GM19240 (cell line): ENCODE data around the gene GP1BA.

Source experiments
- DNase-seq: peaks from one replicate; pipeline ENCODE4 v3.0.0; 2011; ENCODE audit warnings: low spot score; ENCODE audit not compliant: insufficient read length

Gene GP1BA

DNA sequence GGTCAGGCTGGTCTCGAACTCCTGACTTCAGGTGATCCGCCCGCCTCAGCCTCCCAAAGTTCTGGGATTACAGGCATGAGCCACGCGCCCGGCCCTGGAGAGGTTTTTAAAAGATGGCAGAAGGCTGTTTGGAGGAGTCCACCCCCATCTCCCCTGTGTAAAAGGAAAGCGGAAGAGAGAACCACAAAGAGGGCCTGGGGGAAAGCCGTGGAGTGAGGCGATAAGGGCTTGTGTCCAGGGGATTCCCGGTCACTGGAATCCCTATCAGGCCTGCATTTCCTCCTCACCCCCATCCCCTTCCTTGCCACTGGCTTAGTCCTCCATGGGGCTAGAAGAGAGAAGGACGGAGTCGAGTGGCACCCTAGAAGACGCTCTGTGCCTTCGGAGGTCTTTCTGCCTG is at the start of gene GP1BA:
Gene GP1BA (plus strand): TSS at position 315 of the 400 bp plus-strand sequence. CDS start 328 bp downstream, outside the sequence.
- DNase-seq: no peak

- no peak for DNase-seq
Observed at GRCh38 chr17:4884489-4884888, 47.6 kb upstream of the GP1BA start.

DNA sequence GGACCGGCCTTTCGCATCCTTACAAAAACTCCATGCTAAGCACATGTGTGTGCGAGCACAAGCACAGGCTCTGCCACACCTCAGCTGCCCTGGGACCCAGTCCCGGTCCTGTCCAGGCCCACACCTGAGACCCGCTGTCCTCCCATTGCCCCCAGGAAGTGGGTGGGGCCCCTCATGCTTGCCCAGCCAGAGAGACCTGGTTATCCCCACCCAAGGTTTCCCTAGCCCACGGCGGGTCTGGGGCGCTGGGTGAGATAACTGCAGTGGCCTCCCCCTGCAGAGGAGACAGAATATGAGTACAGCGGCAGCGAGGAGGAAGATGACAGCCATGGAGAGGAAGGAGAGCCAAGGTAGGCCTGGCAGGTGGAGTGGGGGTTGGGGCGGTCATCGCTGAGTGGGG is 45.2 kb upstream of the GP1BA start:
- DNase-seq: no peak

DNA sequence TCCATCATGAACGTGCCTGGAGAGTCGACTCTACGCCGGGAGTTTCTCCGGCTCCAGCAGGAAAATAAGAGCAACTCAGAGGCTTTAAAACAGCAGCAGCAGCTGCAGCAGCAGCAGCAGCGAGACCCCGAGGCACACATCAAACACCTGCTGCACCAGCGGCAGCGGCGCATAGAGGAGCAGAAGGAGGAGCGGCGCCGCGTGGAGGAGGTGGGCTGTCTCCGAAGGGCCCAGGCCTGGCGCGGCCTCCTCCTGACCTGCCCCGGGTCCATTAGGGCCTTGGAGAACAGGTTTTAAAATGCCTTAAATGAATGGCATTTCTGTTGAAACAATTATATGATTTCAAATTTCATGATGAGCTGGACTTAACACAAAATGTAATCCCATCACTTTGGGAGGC is 44.5 kb upstream of the GP1BA start:
- DNase-seq: no peak

GRCh38 chr17:4891411-4892410 is 40.4 kb upstream of the GP1BA start:
- no peak for DNase-seq

DNA sequence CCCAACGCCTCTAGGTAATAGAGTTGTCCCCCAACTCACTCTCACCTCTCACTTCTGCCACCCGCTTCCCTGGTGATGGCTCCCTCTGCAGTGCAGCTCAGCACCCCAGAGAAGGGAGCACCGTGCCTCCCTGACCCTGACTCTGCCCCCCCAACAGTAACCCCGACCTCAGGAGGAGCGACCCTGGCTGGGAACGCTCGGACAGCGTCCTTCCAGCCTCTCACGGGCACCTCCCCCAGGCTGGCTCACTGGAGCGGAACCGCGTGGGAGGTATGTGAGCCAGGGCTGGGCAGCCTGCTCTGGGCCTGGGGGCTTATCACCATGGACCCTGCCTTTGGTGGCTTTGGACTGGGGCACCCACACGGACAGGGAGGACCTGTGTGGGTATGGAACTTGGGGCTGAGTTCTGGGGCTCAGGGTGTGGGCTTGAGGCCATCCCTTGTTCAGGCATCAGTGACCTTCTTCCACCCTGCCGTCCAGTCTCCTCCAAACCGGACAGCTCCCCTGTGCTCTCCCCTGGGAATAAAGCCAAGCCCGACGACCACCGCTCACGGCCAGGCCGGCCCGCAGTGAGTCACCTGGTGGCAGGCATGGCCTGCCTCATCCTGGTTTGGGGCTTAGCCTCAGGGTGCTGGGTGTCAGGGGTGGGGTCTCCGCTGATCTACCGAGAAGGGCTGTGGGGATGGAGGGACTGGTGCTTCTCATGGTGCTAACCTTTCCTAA is 39.4 kb upstream of the GP1BA start:
- no peak for DNase-seq

GRCh38 chr17:4893272-4893671 is 38.8 kb upstream of the GP1BA start:
- no peak for DNase-seq

GRCh38 chr17:4893721-4894560 is 38.1 kb upstream of the GP1BA start:
- no peak for DNase-seq

GRCh38 chr17:4895121-4895520 is 37.0 kb upstream of the GP1BA start:
- no peak for DNase-seq

DNA sequence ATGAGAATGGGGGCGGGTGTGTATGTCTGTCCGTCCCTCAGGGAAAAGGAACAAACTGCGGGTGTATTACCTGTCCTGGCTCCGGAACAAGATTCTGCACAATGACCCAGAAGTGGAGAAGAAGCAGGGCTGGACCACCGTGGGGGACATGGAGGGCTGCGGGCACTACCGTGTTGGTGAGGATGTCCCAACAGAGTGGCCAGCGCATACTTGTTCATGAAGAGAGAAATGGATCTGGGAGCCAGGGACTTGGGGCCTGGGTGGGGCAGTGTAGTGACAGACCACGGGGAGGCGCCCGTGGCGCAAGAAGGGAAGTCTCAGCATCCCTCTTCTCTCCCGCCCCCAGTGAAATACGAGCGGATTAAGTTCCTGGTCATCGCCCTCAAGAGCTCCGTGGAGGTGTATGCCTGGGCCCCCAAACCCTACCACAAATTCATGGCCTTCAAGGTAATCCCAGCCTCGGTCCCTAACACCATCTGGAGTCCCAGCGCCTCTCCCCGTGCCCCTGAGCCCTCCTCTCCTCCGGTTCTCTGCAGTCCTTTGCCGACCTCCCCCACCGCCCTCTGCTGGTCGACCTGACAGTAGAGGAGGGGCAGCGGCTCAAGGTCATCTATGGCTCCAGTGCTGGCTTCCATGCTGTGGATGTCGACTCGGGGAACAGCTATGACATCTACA is 36.3 kb upstream of the GP1BA start:
- no peak for DNase-seq

DNA sequence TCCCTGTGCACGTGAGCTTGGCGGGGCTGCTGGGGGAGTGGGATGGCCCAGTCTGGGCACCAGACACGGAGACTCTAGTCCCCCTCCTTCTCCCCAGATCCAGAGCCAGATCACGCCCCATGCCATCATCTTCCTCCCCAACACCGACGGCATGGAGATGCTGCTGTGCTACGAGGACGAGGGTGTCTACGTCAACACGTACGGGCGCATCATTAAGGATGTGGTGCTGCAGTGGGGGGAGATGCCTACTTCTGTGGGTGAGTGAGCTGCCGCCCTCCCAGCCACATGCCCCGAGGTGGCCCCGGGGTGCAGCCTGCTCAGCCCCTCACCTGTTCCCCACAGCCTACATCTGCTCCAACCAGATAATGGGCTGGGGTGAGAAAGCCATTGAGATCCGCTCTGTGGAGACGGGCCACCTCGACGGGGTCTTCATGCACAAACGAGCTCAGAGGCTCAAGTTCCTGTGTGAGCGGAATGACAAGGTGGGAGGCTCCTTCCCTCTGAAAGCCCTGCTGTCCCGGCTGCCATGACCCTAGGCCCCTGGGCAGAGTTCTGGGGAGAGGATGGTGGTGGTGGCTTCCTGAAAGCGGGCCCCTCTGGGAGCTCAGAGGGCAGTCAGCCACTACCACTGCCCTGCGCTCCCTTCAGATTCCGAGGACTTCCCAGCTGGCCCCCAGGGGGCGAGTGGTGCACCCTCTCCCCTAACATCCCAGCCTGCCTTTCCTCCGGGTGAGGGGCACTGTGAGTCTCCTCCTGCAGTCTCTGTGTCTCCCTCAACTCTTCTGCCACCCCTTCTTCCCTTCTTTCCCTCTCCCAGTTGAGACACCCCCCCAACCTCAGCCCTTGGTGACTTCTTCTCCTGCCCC is 35.5 kb upstream of the GP1BA start:
- no peak for DNase-seq

GRCh38 chr17:4897198-4897687 is 34.8 kb upstream of the GP1BA start:
- DNase-seq: no peak

- no peak for DNase-seq
Observed at GRCh38 chr17:4897785-4898184, 34.3 kb upstream of the GP1BA start.

DNA sequence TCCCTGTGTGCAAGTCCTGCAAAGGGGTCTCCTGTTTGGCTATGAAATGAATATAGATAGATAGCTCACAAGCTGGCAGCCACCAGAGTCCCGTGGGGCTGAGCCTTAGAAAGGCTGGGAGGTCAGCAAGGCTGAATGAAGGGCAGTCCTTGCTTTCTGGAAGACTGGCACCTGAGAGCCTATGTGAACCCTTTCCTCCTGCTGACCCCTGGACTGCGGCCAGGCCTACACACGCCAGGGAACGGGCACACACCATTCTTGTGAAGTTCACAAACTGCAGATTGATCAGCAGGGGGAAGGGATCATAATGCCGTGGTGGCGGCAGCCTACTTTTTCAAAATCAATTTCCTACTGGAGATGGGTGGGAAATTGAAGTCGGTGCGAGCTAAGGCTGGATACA is 33.7 kb upstream of the GP1BA start:
- no peak for DNase-seq

DNA sequence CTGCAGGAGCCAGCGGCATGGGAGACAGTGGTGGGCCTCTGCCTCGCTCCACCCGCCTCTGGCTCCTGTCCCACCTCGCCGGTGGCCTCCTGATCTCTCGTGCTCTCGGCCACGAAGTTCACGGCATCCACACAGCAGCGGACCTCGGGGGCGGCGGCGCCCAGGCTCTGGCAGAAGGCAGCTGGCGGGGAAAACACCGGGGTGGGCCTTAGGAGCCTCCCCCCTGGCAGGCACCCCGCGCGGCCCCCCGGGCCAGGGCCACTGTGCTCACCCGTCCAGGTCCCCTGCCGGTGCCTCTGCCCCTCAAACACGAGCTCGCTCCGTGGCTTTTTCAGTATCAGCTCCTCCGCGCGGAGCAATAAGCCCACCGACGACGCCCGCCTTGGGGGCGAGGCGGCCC is 33.1 kb upstream of the GP1BA start:
- no peak for DNase-seq

DNA sequence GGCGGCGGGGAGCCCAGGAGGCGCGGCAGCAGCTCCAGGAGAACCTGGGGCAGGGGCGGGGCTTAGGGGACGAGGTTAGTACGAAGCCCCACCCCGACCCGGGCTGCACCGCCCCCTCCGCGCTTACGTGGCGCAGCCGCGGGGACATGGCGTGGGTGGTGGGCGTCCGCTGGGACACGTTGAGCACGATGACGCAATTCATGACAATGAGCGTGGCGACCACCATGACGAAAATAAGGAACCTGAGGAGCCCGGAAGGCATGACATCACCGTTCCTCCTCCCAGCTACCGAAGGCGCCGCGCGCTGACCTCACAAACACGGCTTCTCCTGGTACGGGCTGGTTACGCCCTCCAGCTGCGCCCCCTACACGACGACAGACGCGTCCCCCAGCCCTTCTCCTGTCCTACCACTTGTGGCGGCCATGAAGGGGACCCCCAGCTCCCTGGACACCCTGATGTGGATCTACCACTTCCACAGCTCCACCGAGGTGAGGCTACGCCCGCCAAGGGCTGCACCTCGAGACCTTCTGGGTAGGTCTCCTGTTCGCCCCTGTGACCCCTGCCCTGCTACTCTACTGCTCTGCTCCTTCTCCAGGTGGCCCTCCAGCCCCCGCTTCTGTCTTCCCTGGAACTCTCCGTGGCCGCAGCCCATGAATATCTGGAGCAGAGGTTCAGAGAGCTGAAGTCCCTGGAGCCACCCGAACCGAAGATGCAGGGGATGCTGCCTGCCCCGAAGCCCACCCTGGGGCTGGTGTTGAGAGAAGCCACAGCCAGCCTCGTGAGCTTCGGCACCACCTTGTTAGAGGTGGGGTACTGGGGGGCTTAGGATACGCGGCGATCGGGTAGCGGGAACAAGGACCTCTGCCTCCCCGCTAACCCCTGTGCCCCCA is 32.5 kb upstream of the GP1BA start, which contains the start of gene C17orf107:
Gene C17orf107 (plus strand): TSS at position 196 of the 890 bp plus-strand sequence. CDS start 227 bp downstream, at position 423.
- DNase-seq: peak; percentile 33

DNA sequence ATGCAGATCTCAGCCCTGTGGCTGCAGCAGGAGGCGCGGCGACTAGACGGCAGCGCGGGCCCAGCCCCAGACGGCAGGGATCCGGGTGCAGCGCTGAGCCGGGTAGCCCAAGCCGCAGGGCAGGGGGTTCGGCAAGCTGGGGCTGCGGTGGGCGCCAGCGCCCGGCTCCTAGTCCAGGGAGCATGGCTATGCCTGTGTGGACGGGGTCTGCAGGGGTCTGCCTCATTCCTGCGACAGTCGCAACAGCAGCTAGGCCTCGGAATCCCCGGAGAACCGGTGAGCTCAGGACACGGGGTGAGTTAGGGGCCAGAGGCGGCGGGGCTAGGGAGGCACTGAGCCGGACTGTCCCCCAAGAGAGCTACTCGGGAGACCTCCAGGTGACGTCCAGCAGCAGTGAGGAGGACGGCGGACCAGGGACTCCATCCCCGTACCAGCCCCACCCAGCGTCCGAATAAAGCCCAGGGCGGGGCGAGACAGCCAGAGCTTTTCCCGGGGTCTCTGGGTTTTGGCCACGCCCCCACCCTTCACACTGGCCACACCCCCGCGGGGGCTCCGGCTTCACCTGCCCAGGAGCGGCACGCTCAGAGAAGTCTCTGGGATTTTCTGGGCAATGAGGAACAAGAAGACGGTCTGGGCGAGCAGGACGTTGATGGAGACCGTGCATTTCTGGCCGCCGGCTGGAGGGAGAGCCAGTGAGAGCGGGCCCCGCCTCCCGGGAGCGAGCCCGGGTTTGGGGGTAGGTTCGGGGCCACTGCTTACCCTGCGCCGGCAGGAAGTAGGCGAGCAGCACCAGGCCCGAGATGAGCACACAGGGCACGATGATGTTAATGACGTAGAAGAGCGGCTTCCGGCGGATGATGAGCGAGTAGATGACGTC is 31.6 kb upstream of the GP1BA start:
- DNase-seq: no peak
